ENCODE data around the gene PBX3. TPM values are rescaled to one million over a fixed set of nuclear protein-coding genes. Genes with fewer than 3 reads are reported as not detected.

PBX3 gene
- total RNA-seq, 1 experiment from 2014 or later: 1.5 TPM

- Histone ChIP-seq H3K4me1 (ENCODE audit: insufficient read depth, low read length, poor library complexity, severe bottlenecking) (peaks cover 19% of the 10 kb centered on the region), H3K27me3 (replicated peaks; ENCODE audit: insufficient read depth, low read depth, low read length, poor library complexity) (peaks cover 75% of the 10 kb centered on the region), H3K36me3 (ENCODE audit: insufficient read depth, low read length, poor library complexity, severe bottlenecking) (no peaks in the 10 kb centered on the region), H3K4me3 (ENCODE audit: low read depth, low read length, poor library complexity, severe bottlenecking) (no peak overlapping the region), H3K9me3 (ENCODE audit: low read depth, low read length, poor library complexity, severe bottlenecking) (no peaks in the 10 kb centered on the region), H3K27ac (ENCODE audit: low read depth, low read length, poor library complexity, severe bottlenecking) (no peak overlapping the region)
- no TSS peak for BruUV-seq (replicated peaks)
- intact Hi-C loops (cut with micrococcal nuclease; ENCODE audit: unreplicated experiment): no loop called here
- ChIA-PET CTCF (no interaction called here), POLR2A (ENCODE audit: low non-redundant PET) (interaction anchor here (0.7 kb wide), 1 partner anchor 14 kb away, joined by 3 read pairs; no protein-coding TSS in a partner anchor)
- no peak for DNase-seq (ENCODE audit: low spot score)
- TF ChIP-seq EZH2 (IDR thresholded peaks at IDR 0.05; ENCODE audit: borderline replicate concordance, low read depth, low read length, poor library complexity, severe bottlenecking) (no peak), CTCF (conservative IDR thresholded peaks at IDR 0.05; ENCODE audit: low read depth, low read length) (no peak)
Observed at GRCh38 chr9:125745018-125745417, 2.2 kb upstream of the PBX3 start.

GRCh38 chr9:125745682-125746016 lies 1.5 kb upstream of the PBX3 start:
- Histone ChIP-seq H3K27ac (ENCODE audit: low read depth, low read length, poor library complexity, severe bottlenecking) (no peak overlapping the region), H3K27me3 (replicated peaks; ENCODE audit: insufficient read depth, low read depth, low read length, poor library complexity) (peaks cover 81% of the 10 kb centered on the region), H3K9me3 (ENCODE audit: low read depth, low read length, poor library complexity, severe bottlenecking) (no peaks in the 10 kb centered on the region), H3K4me1 (ENCODE audit: insufficient read depth, low read length, poor library complexity, severe bottlenecking) (peaks cover 19% of the 10 kb centered on the region), H3K4me3 (ENCODE audit: low read depth, low read length, poor library complexity, severe bottlenecking) (peak overlapping the region; percentile 46), H3K36me3 (ENCODE audit: insufficient read depth, low read length, poor library complexity, severe bottlenecking) (no peaks in the 10 kb centered on the region)
- peak; percentile 18 for TF ChIP-seq EZH2 (IDR thresholded peaks at IDR 0.05; ENCODE audit: borderline replicate concordance, low read depth, low read length, poor library complexity, severe bottlenecking)
- TF ChIP-seq CTCF (conservative IDR thresholded peaks at IDR 0.05; ENCODE audit: low read depth, low read length): no peak
- CTCF ChIA-PET: no interaction called here
- intact Hi-C loops (cut with micrococcal nuclease; ENCODE audit: unreplicated experiment): no loop called here
- DNase-seq (ENCODE audit: low spot score): no peak
- BruUV-seq (replicated peaks): no TSS peak
- POLR2A ChIA-PET (ENCODE audit: low non-redundant PET): no interaction called here

GRCh38 chr9:125746017-125746773 lies 978 bp upstream of the PBX3 start:
- intact Hi-C loops (cut with micrococcal nuclease; ENCODE audit: unreplicated experiment): no loop called here
- H3K4me3 ChIP-seq (ENCODE audit: low read depth, low read length, poor library complexity, severe bottlenecking): peak overlapping the region; percentile 46
- ChIA-PET CTCF (no interaction called here), POLR2A (ENCODE audit: low non-redundant PET) (no interaction called here)
- BruUV-seq (replicated peaks): no TSS peak
- H3K27ac ChIP-seq (ENCODE audit: low read depth, low read length, poor library complexity, severe bottlenecking): no peak overlapping the region
- TF ChIP-seq CTCF (conservative IDR thresholded peaks at IDR 0.05; ENCODE audit: low read depth, low read length) (no peak), EZH2 (IDR thresholded peaks at IDR 0.05; ENCODE audit: borderline replicate concordance, low read depth, low read length, poor library complexity, severe bottlenecking) (no peak)
- peaks cover 86% of the 10 kb centered on the region for H3K27me3 ChIP-seq (replicated peaks; ENCODE audit: insufficient read depth, low read depth, low read length, poor library complexity)
- H3K36me3 ChIP-seq (ENCODE audit: insufficient read depth, low read length, poor library complexity, severe bottlenecking): no peaks in the 10 kb centered on the region
- H3K9me3 ChIP-seq (ENCODE audit: low read depth, low read length, poor library complexity, severe bottlenecking): no peaks in the 10 kb centered on the region
- H3K4me1 ChIP-seq (ENCODE audit: insufficient read depth, low read length, poor library complexity, severe bottlenecking): peaks cover 19% of the 10 kb centered on the region
- DNase-seq (ENCODE audit: low spot score): peak; percentile 93
